HG03060 (cell line): Measurements from ENCODE around the gene RRBP1.

Experiments
- ATAC-seq: cut with Tn5 transposase; IDR thresholded peaks from one replicate; pipeline ENCODE4 v1.9.1; 2021; ENCODE audit warnings: low read depth, moderate number of reproducible peaks; ENCODE audit not compliant: unreplicated experiment

RRBP1 gene

DNA sequence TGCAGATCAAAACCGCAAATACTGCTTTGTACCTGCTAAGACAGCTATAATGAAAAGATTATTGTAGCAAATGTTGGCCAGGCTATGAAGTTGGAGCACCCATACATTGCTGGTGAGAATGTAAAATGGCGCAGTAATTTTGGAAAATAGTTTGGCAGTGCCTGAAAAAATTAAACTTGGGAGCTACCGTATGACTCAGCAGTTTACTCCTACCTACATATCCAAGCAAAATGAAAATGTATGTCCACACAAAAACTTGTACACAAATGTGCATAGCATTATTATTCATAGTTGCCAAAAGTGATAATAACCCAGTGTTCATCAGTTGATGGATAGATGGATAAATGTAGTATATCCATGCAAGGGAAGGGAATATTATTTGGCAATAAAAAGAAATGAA, 98.9 kb downstream of the RRBP1 start:
- ATAC-seq: no peak

DNA sequence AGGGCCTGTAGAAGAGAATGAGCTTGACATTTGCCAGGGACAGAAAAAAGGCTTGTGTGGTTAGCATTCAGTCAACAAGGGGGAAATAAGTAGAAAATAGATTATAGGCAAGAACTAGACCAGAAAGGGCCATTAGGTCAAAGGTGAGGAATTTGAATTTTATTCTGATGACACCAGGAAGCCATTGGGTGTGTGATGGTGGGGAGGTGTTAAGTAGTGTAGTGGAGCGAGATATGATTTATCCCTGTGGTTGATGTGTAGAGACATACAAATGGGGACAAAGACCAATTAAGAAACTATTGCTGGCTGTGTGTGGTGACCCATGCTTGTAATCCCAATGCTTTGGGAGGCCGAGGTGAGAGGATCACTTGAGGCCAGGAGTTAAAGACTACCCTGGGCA, 101.1 kb downstream of the RRBP1 start:
- no peak for ATAC-seq

DNA sequence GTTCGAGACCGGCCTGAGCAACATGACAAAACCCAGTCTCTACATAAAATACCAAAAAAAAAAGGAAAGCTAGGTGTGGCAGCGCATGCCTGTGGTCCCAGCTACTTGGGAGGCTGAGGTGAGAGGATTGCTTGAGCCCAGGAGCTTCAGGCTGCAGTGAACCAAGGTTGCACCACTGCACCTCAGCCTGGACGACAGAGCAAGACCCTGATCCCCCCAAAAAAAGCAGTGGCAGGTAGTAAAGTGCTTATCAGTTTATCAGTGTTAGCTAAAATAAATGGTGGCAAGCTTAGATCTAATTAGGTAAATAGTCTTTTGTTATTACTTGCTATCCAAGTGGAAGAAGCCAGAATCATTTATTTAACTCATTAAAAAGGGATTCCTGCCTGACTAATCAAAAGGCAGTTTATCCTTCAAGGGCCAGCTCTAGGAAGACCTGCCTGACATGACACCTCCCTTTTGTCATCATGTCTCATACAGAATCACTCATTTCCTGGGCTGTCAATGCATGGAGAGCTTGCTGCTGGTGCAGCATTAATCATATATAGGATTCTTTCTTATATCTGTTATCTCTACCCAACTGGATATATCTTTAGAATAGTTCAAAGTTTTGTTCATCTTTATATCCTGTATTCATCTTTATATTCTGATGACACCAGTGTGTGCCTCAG, 102.5 kb downstream of the RRBP1 start:
- no peak for ATAC-seq

DNA sequence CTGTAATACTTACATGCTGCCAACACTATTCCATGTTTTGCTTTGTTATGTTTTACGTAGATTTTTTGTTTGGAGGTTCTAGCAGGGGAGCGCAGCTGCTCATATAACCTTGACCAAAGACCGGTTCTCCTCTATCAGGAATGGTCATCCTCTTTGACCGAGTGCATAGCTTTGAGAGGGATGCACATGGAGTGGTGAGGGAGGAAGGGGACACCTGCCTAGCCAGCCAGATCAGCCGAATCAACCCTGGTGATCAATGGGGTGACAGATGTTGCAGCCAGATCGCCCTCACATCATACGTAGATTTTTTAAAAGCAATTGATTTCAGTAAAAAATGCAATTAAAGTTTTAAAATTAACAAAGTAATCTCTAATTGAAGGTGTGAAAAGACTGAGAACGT, 105.8 kb downstream of the RRBP1 start:
- no peak for ATAC-seq

DNA sequence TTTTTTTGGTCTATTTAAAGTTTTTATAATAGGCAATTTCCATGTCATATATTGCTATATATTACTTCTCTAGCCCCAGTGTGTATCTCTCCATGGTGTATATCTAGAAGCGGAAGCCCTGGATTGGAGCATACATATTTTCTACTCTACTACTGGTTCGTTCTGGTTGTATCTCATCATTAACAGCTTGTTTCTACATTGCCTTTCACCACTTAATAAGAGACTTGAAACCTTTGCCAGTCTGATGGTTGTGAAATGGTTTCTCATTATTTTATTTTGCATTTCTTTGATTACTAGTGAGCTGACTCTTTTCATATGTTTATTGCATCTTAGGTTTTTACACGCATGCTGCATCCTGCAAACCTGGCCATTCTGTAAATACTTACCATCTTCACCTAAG, 108.6 kb downstream of the RRBP1 start:
- ATAC-seq: no peak

DNA sequence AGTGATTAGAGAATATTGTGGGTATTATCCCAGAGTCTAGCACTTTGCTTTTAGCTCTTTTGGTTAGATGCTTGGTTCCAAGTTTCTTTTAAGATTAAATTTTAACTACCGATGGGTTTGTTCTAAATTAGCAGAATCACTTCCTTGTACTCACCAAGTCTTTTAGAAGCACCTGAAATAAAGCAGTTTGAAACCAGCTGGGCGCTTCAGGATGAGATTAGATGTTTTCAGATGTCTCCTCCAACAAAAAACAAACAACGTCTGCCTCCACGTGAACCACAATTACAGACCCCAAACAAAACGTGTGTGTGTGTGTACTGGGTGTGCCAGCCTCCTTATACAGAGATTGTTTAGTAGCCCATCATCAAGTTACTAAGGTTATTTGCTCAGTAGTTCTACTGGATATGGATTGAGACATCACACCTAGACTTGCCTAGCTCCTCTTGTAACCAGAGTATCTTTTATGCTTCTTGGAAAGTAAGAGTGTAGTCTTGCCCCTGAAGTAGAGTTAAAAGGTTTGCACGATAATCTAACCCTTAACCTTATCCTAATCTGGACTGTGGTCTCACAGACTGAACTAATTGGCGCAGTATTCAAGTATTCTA, 109.9 kb downstream of the RRBP1 start:
- no peak for ATAC-seq

DNA sequence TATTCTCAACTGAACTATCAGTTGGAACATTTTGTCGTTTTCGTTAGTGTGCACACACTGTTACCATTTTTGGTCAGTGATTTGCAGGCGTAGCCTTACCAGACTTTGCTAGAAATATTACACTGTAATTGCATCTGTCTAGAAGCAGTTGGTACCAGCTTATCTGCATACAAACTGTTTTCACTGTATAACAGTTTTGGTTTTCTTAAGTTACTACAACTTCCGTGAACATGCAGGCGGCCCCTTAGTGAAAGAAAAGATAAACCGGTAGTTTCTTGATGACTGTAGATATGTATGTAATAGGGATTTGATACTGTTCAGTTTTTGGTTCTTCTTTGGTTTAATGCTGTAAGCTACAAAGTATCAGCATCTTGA, 110.9 kb downstream of the RRBP1 start:
- ATAC-seq: no peak

DNA sequence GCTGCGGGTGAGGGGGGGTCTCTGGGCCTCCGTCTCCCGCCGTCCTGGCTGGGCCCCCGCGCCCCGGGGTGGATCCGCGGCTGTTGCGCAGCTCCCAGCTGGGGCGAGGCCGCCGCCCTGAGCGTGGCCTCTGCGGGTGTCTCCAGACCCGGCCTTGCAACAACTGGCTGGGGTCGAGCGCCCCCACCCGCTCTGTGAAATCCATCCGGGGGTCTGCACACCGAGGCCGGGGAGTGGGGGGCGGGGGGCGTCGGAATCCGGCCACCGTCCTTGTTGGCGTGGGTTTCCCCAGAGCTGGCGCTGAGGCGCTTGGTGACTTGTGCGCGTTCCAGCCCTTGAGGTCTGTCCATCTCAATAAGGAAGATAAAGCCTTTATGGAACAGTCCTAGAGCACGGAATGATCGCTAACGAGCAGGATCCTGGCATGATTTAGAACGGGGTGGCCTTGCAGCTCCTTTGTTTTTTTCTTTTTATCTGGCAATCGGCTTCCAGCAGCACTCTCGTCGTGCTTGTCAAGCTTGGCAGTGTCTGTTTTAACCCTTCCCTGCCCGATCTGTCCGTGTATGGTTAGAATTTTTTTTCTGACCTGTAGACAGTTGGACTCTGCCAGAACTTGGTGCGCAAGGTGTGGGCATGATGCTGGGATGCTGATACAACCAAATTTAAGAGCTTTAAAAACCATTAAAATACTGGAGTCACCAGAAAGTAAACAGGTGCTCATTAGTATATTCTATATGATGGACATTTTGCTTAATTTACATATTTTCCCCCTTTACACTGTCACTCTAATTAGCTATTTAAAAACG, 111.5 kb downstream of the RRBP1 start:
- ATAC-seq: peak; percentile 18

DNA sequence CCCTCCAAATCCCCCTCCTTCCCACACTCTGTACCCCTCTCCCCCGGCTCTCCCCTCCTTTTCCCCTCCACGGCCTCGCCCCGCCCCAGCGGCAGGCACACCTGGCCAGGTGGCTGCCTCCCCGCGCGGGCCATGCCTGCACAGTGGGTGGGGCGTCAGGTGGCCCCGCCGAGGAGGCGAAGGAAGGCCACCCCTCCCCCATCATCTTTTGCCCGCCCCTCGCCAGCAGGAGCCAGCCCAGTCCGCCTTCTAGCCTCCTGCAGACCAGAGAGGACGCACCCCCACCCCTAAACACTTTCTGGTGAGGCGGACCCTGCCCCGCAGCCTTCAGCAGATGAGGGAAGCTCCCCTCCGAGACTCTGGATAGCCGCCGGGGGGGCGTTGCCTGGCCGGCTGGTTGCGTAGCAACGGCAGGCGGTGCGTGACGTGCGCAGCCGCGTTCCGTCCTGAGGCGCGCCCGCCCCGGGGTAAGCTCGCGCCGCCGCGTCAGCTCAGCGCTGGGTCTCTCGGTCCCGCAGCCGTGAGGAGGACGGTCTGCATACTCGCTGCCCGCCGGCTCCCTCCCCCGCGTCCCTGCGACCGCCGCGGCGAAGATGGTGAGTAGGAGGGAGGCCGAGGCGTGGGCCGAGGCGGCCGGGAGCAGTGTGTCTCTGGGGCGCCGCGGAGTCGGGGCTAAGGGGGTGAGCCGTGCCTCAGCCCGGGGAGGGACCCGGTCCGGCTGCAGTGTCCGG, 112.3 kb downstream of the RRBP1 start, which contains the start of gene DSTN:
TSS of gene DSTN (plus strand) at position 460 of the 731 bp plus-strand sequence. CDS start at position 594, 134 bp downstream.
- ATAC-seq: peak; percentile 43

DNA sequence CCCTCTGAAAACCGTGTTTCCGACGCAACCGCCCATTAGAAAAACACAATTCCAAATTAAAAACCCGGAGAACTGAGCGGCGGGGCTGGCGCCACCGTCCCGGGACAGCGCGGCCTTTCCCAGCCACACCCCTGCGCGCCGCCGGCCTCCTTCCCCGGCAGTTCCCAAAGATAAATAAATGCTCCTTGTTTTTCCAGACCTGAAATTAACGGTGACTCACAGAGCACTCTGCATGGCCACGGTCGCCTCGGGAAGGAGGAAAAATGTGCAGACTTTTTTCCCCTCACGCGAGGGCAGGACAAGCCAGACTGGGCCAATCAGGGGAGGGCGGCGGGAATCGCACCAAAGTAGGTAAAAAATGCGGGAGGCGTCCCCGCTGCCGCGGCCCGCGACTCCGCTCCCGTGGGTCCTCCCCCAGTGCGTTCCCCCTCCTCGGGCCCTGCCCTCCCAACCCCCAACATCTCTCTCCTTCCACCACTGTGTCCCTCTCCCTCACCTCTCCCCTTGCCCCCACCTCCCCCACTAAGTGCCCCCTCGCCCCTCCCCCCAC, 113.0 kb downstream of the RRBP1 start:
- ATAC-seq: no peak

DNA sequence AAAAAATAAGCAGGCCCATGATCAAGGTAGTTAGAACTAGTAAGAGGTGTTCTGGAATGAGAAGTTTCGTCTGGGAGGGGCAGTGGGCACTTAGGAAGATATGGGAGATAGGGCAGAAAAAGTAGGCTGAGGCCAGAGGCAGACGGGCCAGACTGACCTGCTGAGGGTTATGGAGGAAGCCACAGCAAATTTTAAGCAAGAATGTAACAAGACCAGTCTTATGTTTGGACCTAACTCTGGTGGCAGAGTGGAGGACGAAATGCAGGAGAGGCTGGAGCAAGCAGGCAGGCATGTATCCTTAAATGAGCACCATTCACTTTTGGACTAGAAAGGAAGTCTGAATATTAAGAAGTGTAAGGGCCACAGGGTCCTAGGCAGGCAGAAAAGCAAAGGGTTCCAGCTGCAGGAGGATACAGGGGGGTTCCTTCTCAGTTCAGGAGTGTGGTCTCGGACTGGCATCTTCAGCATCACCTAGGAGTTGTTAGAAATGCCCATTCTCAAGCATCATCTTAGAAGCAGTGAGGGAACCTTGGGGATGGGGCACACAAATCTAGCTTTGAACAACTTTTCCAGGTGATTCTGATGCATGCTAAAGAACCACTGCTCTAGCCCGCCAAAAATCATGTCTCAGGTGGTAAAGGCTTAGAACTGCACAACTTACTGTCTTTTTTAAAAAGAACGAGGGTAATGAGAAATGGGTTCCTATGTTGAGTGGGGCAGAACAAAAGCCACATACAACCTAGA, 113.8 kb downstream of the RRBP1 start:
- no peak for ATAC-seq

DNA sequence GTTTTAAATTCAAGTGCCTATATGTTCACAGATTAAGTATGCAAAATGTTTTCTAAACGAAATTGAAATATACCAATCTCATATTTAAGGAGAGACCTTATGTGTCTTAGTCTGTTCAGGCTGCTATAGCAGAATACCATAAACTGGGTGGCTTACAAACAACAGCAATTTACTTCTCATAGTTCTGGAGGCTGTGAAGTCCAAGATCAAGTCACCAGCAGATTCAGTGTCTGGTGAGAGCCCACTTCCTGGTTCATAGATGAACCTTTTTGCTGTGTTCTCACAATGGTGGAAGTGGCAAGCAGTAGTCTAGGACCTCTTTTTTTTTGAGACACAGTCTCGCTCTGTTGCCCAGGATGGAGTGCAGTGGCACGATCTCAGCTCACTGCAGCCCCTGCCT, 115.7 kb downstream of the RRBP1 start:
- no peak for ATAC-seq

DNA sequence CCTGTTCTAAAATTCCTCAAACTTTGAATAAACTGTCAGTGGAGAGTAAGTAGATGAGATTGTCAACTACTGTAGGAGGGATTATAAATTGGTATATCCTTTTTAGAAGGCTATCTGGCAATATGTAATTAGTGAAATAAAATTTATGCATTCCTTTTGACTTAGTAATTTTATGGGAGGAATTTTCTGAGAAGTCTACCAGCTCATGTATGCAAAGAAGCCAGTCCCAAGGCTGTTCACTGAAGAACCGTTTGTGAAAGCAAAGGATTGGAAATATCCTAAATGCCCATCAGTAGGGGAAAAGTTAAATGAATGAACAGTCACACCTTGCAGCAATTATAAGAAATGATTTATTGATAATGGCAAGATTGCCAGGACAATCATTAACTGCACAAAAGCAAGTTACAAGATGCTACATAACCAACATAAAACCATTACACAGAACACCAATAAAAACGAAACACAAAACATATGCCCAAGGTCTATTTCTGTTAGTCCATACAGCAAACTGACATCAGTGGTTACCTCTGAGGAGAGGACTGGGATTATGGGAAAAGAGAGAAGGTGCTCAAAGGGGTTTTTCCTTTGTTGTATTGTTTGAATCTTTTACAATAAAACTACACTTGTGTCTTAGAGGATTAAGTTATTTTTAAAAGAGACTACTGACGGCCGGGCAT, 116.7 kb downstream of the RRBP1 start:
- no peak for ATAC-seq
